ENCODE measurements around the gene ZBTB45.

The ZBTB45 gene

DNA sequence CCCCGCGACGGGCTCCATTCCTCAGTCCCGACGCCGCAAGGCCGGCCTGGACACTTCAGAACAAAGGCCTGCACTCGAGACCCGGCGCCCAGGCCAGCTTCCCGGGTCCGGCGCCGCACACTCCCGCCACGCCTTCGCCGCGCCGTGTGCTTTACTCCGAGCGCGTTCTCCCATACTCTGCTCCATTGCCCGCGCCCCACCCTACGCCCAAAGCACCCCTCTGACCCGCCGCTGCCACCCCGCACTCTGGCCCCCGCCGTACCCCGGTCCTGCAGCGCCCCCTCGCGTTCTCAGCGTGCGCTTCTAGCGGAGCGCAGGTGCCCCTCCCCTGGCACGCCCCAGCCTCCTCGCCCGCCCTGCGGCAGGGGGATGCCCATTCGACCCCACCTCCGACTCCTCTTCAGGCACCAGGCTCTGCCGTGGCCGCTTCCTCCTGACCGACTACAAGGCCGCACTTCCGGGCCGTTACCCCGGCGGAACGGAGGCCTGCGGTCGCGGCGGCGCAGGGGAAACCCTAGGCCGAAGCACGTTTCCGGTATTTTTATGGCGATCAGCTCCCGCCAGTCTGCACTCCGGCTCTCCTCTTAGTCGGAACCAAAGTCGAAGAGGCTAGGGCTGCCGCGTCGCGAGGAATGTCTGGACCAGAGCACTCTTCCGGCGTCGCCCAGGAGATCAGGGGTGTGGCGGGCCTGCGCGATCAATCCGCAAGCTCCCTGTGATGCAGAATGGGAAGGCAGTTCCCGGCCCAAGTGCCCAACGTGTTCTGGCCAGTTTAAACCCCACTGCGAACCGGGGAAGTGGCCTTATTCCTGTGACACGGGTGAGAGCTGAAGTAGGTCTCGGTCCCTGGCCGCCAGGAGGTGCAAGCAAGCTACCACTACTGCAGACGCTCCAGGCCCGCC, at the start of gene ZBTB45:
ZBTB45 (minus strand) TSS at position 456 of the 902 bp plus-strand sequence. CDS start 2,137 bp downstream, outside the sequence.
- peak; percentile 89 for DNase-seq

GRCh38 chr19:58568453-58569130, 49.0 kb upstream of the ZBTB45 start:
- DNase-seq, result no peak

DNA sequence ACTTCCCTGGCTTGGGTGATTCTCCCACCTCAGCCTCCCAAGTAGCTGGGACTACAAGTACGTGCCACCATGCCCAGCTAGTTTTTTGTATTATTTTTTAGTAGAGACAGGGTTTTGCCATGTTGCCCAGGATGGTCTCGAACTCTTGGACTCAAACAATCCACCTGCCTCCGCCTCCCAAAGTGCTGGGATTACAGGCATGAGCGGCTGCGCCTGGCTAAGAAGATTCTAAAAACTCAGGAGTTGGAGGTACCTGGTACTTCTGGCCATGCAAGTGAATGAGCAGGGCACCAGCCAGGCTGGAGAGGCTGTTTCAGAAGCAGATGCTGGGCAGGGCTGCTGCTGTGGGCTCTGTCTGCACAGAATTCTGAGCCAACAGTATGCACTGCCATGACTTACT, 47.4 kb upstream of the ZBTB45 start:
- no peak for DNase-seq

- DNase-seq, result no peak
Observed at GRCh38 chr19:58563823-58564222, 44.2 kb upstream of the ZBTB45 start.

DNA sequence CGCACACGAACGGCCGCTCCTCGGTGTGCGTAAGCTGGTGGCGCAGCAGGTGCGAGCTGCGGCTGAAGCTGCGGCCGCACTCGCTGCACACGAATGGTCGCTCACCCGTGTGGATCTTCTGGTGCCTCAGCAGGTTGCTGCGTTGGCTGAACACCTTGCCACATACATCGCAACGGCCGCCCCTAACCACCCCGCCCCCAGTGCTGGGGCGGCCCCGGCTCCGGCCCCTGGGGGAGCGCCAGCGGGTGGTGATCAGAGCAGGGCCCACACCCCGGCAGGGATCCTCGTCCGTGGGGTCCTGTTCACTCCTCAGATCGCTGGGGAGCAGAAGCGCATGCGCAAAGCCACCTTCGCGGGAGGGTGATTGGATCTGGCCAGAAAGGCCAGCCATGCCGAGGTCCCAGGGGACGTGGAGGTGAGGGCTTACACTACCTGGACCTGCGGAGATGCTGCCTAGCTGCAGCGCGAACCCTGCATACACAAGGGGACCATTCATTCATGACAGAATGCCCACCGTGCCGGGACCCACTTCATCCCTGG, 43.5 kb upstream of the ZBTB45 start:
- peak; percentile 47 for DNase-seq

GRCh38 chr19:58562122-58563033, 42.8 kb upstream of the ZBTB45 start:
- peak; percentile 48 for DNase-seq

DNA sequence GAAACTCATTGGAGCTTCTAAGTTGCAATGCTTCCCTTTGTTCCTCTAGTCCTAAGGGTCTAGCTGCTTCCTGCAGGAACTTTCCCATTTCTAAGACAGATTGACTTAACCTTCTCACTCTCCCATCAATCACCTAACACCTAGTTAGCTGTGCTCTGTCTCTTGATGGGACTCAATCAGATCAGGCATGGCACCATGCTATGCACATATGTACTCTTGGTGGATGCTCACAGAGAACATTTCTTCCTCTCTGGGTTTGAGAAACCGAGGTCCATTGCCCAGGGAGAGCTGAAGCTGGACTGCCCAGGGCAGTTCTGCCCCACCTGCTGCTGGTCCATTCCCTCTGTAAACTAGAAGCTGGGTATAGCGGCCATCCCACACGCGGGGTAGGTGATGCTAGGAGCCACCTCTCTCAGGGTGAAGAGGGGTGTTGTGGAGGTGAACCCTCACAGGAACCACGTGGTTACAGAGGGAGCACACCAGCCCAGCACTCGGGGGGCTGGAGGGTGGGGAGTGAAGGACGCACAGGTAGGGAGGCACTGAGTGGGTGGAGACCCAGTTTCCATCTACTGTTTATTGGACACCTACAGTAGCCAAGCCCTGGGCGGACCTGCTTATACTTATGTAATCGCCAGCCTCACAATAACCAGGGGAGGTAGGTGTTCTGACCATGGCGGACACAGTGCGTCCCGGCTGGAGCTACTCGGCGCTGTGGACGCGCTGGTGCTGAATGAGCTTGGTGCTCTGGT, 41.9 kb upstream of the ZBTB45 start:
- no peak for DNase-seq

- no peak for DNase-seq
Observed at GRCh38 chr19:58560921-58561320, 41.3 kb upstream of the ZBTB45 start.

DNA sequence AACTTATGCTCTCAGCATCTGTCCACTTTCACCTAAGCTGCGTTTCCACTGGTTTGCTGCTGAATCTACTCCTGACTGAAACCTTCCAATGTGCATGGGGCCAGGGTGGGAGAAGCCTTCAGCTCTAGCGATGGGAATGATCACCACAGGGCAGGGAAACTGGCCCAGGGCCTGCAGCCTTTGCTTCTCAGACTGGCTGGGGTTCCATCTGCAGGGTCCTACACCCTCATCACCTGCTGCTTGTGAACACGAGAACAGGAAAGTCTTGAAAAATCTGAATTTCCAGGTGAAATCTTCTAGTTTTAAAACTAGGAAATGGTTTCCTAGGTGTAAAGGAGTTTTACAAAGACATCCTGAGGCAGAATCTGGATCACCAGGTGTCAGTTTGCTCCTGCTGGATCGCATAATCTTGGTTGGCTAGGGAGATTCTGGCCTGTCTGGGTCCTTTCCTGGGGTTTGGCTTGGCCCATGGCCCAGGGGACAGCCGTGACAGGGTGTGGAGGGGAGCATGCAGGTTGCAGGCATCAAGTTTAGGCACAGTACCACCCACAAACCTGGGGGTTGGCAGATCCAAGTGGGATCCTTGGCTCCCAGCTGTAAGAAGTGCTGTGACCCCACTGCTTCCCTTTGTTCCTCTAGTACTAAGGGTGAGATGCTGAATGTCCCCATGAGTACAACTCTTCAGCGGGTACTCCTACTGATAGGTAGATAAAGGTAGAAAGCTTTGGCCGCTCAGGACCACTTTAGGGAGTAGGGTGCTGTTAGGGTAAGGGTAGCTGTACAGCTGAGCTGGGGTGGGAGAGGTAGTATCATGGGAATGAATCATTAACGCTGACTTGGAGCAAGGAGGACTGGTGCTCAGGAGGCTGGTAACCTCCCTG, 40.6 kb upstream of the ZBTB45 start:
- DNase-seq, result no peak

DNA sequence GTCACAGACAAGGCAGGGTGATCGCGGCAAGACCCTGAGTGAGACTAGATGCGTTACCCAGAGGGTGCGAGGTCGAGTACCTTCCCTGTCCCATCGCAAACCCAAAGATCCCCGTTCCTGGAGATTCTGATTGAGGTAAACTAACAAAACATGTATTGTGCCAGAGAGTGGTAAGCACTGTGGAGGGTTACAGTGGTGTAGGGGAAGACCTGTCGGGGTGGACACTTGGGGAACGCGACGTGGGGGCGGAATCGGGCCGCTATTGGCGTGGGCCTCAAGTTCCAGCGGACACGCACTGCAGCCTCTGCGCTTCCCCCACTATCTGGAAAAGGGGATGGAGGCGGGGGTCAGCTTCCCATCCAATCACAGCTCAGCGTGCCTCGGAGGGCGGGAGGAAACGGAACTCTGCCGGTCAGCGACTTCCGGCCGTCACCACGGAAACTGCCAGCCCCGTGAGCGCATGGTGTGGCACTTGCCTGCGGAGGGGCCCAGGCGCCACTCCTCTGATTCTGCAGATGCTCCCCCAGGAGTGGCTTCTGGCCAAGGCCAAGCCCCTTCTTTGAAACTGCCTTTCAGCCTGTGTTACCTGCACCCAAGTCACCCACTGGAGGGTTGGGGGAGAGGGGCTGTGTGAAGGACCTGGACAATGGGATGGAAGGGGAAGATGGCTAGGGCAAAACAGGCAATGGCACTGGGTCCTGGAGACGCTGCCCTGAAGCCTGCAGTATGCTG, 39.8 kb upstream of the ZBTB45 start:
- DNase-seq, result peak; percentile 66

- DNase-seq, result peak; percentile 100
Observed at GRCh38 chr19:58558623-58559274, 39.1 kb upstream of the ZBTB45 start.

DNA sequence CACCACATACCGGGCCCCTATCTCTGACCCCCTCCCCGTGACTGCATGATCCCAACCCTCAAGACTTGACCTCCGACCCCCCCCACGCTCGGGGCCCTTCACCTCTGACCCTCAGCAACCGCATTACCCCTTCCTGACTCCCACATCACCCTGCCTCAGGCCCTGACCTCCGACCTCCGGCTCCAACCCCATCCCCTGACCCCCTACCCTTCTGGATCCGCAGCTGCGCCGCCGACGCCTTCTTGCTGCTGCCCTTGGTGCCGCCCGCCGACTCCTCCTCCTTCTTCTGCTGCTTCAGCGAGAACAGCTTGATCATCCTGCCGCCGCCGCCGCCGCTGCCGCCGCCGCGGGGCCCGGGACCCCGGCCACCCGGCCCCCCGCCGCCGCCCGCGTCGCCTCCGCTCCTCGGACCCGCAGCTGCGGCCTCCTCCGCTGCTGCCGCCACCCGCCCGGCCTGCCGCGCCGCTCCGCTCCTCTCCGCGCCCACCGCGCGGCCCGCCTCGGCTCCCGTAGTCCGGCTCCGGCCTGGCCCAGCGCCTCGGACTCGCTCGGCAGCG, 38.5 kb upstream of the ZBTB45 start, which contains the start of gene UBE2M:
UBE2M (minus strand) TSS at position 546 of the 557 bp plus-strand sequence; CDS start at position 316, 230 bp downstream.
- DNase-seq, result no peak

DNA sequence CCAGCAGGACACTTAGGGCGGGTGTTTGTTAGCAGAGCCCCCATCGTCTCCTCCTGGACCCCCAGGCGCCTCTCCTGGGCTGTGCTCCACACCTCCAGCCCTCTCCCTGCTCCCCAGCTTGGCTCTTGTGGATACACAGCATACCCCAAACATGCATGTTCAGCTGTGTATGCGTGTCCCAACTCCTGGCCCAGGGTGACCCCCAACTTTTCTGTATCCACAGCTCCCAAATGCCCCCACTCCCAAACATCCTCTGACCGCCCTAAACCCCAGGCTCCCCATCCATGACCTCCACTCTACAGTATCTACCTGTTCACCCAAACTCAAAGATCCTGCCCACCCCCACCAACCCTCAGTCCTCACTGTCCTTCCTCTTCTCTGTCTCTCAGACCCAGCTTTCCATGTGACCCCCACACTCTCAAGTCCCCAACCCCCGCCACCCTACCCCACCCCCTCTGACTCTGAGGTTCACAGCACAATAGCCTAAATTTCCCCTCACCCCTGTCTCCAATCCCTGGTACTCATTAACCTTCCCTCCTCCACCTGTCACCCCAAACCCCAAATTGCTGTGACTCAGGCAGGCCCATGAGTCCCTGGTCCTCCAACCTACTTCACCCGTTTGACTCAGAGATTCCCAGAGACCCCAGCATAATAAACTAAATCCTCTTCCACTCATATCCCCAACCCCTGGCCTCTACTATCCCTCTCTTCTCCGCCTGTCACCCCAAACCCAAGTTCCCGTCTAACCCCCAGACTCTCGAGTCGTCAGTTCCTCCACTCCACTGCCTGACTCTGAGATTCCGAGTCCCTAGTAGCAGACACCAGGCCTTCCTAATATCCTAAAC, 37.8 kb upstream of the ZBTB45 start:
- DNase-seq, result no peak

- no peak for DNase-seq
Observed at GRCh38 chr19:58556622-58557220, 37.1 kb upstream of the ZBTB45 start.

- no peak for DNase-seq
Observed at GRCh38 chr19:58555920-58556621, 36.5 kb upstream of the ZBTB45 start.

DNA sequence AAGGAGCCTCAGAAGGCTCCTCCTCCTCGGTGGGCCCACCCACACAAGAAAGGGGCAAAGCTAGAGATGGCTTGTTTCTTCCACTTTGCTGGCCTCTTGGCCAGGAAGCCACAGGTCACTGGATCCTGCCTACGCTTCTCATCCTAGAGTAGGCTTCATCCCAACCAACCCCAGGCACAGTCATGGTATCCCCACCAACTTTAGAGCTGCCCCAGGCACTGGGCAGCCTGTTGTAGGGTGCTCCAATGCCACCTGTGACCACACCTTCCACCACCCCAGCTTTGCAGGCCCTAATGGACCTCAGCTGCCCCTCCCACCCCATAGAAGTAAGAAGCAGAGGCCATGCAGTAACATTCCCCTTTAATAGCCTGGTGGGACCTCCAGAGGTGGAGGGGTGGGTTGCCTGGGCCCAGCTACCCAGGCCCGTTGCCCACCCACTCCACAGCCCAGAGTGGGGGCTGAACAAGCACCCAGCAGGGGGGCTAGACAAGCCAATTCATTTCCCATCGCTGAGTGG, 35.8 kb upstream of the ZBTB45 start:
- DNase-seq, result no peak
